Urothelium cell line (cell line): ENCODE measurements around the gene CSNK2A1.

Experiments
- DNase-seq: peaks from one replicate; pipeline ENCODE4 v3.0.0; 2011; ENCODE audit warnings: low spot score, mixed read lengths
- FAIRE-seq: peaks from 2 replicates; lab custom pipeline; 2011; peaks lifted over from hg19 to GRCh38; lab: Jason Lieb, UNC

CSNK2A1 gene

GRCh38 chr20:433300-433975 is 110.2 kb downstream of the CSNK2A1 start:
- FAIRE-seq (no peak), DNase-seq (no peak)

DNA sequence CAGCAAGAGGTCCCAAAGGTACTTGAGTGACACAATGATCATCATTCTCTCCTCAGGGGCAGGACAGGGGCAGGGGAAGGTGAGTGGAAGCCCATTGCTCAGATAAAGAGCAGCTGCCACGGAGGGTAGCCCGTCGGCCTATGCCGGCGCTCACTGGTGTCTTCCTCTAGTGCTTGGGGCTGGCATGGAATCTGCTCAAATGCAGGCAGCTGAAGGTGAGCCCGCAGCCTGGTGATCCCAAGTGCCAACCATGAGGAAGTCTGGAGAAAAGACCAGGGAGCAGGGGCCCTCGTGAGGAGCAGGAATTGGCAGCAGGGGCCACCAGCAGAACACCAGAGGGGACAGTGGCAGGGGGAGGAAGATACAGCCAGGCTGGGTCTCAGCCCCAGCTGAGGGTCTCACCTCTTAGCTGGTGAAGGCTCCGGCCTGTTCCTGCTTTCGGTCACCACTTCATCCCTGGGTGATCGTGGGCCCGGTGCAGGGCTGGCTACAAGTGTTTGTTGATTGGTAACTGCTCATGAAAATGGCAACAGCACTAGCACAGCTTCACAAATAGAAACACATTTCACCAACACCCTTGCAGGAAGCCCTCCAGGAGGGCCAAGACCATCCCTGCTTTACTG is 110.8 kb downstream of the CSNK2A1 start:
- FAIRE-seq = no peak
- no peak for DNase-seq

DNA sequence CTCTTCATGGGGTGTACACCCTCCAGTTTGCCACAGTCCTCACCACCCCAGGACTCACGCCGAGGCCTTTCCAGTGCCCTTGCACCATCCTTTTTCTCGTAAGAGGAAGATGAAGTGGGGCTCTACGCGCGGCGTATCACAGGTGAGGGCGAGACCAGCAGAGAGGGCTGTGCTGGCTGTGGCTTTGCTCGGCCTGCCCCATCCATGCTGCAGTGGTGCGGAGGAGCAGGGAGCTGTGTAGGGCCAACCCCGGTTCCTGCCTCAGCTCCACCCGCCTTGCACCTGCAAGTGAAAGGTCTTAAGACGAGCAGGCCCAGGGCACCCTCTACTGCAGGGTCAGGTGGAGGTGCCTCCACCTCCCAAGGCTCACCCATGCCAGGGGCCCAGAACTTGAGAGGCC is 111.4 kb downstream of the CSNK2A1 start:
- FAIRE-seq (no peak), DNase-seq (no peak)

- peak; percentile 68 for DNase-seq
Observed at GRCh38 chr20:431012-431904, 112.3 kb downstream of the CSNK2A1 start.

DNA sequence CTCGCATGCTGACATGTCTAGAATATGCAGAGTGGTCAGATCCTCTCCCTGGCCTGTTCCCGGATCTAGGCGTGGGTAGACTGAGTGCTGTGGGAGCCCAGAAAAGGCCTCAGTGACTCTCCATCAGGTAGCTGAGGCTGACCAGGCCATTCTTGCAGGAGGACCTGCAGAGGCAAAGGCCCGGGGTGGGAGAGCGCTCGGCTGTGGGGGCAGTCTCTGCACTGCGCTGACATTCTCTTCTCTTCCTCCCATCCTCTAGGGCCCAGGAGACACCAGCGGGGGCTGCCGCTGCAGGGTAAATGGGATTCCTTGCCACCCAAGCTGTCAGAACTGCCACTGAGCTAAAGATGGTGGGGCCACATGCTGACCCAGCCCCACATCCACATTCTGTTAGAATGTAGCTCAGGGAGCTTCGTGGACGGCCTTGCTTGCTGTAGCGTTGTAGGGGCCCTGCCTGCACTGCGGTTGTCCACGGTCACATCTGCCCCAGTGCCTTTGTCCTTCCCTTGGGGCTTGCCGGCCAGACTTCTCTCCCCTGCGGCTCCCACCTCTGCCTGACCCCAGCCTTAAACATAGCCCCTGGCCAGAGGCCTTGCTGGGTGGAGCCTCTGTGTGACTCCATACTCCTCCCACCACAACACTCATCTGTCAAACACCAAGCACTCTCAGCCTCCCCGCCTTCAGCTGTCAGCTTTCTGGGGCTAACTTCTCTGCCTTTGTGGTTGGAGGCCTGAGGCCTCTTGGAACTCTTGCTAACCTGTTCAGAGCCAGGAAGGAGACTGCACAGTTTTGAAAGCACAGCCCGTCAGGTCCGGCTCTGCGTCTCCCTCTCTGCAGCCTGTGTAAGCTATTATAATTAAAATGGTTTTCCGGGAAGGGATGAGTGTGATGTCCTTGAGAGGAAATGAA is 113.2 kb downstream of the CSNK2A1 start:
- DNase-seq (no peak), FAIRE-seq (no peak)

More at GRCh38 chr20:431012-431904, 112.3 kb downstream of the CSNK2A1 start:
- FAIRE-seq = peak; percentile 85

- FAIRE-seq = no peak
Observed at GRCh38 chr20:428658-429200, 114.9 kb downstream of the CSNK2A1 start.

DNA sequence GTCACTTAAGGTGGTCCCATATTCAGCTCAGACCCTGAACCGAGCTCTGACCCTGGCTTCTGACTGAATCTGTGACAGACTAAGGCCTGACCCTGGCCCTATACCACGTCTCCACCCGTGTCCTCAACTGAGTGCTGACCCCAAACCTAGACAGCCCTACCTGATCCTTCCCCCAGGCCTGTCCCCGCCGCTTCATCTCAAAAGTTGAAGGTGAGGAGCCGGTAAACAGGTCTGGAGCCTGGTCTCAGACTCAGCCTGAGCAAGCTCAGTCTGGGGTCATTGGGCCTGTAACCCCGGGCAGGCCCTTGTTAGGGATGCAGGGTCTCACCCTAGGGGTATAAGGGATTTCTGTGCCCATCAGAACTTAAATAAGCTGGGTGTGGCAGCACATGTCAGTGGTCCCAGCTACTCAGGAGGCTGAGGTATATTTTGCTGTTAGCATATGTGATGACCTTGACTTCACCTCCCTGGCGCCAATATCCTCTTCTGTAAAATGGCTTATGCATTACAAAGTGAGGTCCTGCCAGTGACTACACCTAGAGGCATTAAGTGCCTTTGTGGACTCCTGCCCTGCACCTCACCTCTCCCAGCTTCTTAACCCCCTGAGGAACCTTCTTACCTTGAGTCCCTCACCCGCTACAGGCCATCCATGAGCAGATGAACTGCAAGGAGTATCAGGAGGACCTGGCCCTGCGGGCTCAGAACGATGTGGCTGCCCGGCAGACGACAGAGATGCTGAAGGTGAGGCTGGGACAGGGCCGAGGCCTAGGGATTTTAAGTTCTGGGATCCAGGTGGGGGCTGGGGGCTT is 115.5 kb downstream of the CSNK2A1 start:
- DNase-seq (no peak), FAIRE-seq (no peak)

More at GRCh38 chr20:428658-429200, 114.9 kb downstream of the CSNK2A1 start:
- no peak for DNase-seq

DNA sequence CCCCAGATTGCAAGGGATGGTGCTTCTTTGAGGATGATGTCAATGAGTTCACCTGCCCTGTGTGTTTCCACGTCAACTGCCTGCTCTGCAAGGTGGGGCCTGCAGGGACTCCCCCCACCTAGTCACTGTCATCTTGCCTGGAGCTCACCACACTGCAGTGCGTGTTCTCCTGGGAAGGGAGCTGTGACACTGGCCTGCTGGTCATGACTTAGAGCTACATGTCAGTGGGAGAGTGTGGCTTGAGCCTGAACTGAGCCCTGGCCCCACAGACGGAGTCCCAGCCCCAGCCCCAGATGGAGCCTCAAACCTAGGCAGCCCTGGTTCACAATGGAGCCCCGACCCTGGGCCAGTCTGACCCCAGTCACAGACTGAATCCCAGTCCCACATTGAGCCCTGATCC is 116.2 kb downstream of the CSNK2A1 start:
- no peak for FAIRE-seq
- no peak for DNase-seq

DNA sequence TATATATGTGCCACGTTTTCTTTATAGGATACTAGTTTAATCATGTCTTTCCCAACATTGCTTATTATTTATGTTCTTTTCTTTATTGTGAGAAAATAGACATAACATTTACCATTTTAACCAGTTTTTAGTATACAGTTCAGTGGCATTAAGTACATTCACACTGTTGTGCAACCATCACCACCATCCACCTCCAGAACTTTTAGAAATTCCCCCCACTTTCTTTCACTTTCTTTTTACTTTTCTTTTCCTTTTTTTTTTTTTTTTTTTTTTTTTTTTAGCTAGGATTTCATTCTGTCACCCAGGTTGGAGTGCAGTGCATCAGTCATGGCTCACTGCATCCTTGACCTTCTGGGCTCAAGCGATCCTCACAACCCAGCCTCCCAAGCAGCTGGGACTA is 117.0 kb downstream of the CSNK2A1 start:
- DNase-seq = no peak
- FAIRE-seq = no peak
